ENCODE measurements around the gene SHPK. TPM values are rescaled to one million over a fixed set of nuclear protein-coding genes. Genes with fewer than 3 reads are reported as not detected.

The SHPK gene
- total RNA-seq, 2 donors from 2014 or later, result 13.6 to 25.5 TPM

GRCh38 chr17:3576970-3577369, 59.1 kb downstream of the SHPK start:
- no peaks in the 10 kb centered on the region for H3K9me3 ChIP-seq
- no peak overlapping the region for H3K27ac ChIP-seq
- no peak overlapping the region for H3K4me3 ChIP-seq
- H3K27me3 ChIP-seq (replicated peaks; ENCODE audit: insufficient read depth), result no peaks in the 10 kb centered on the region
- TF ChIP-seq POLR2AphosphoS5 (IDR thresholded peaks at IDR 0.05) (no peak), CTCF (IDR thresholded peaks at IDR 0.05) (no peak), POLR2A (IDR thresholded peaks at IDR 0.05) (no peak)
- H3K36me3 ChIP-seq, result no peaks in the 10 kb centered on the region
- DNase-seq (ENCODE audit: low spot score), result no peak
- WGBS, result 83% methylated on average over 11 of the region's 11 CpGs
- intact Hi-C loops (cut with DNase I), result no loop called here
- no peaks in the 10 kb centered on the region for H3K4me1 ChIP-seq (replicated peaks)

GRCh38 chr17:3575511-3575910, 60.5 kb downstream of the SHPK start:
- Histone ChIP-seq H3K4me3 (no peak overlapping the region), H3K4me1 (replicated peaks) (no peaks in the 10 kb centered on the region), H3K9me3 (no peaks in the 10 kb centered on the region), H3K36me3 (no peaks in the 10 kb centered on the region), H3K27ac (no peak overlapping the region), H3K27me3 (replicated peaks; ENCODE audit: insufficient read depth) (no peaks in the 10 kb centered on the region)
- TF ChIP-seq POLR2A (IDR thresholded peaks at IDR 0.05) (no peak), CTCF (IDR thresholded peaks at IDR 0.05) (no peak), POLR2AphosphoS5 (IDR thresholded peaks at IDR 0.05) (no peak)
- intact Hi-C loops (cut with DNase I), result no loop called here
- DNase-seq (ENCODE audit: low spot score), result no peak
- 53% methylated on average over 5 of the region's 5 CpGs for WGBS

GRCh38 chr17:3574231-3574630, 61.8 kb downstream of the SHPK start:
- no peaks in the 10 kb centered on the region for H3K36me3 ChIP-seq
- no peak overlapping the region for H3K4me3 ChIP-seq
- H3K27me3 ChIP-seq (replicated peaks; ENCODE audit: insufficient read depth), result no peaks in the 10 kb centered on the region
- DNase-seq (ENCODE audit: low spot score), result no peak
- H3K9me3 ChIP-seq, result no peaks in the 10 kb centered on the region
- no peaks in the 10 kb centered on the region for H3K4me1 ChIP-seq (replicated peaks)
- TF ChIP-seq POLR2A (IDR thresholded peaks at IDR 0.05), result no peak
- no peak for TF ChIP-seq POLR2AphosphoS5 (IDR thresholded peaks at IDR 0.05)
- no peak for TF ChIP-seq CTCF (IDR thresholded peaks at IDR 0.05)
- no peak overlapping the region for H3K27ac ChIP-seq
- 94% methylated on average over 7 of the region's 7 CpGs for WGBS
- intact Hi-C loops (cut with DNase I), result no loop called here

GRCh38 chr17:3573246-3574100, 62.6 kb downstream of the SHPK start:
- Histone ChIP-seq H3K36me3 (no peaks in the 10 kb centered on the region), H3K4me3 (no peak overlapping the region), H3K27ac (no peak overlapping the region), H3K27me3 (replicated peaks; ENCODE audit: insufficient read depth) (no peaks in the 10 kb centered on the region), H3K4me1 (replicated peaks) (no peaks in the 10 kb centered on the region), H3K9me3 (no peaks in the 10 kb centered on the region)
- TF ChIP-seq CTCF (IDR thresholded peaks at IDR 0.05), result no peak
- TF ChIP-seq POLR2A (IDR thresholded peaks at IDR 0.05), result no peak
- no peak for TF ChIP-seq POLR2AphosphoS5 (IDR thresholded peaks at IDR 0.05)
- intact Hi-C loops (cut with DNase I), result no loop called here
- no peak for DNase-seq (ENCODE audit: low spot score)
- 84% methylated on average over 20 of the region's 22 CpGs for WGBS

GRCh38 chr17:3572231-3572630, 63.8 kb downstream of the SHPK start:
- Histone ChIP-seq H3K27ac (no peak overlapping the region), H3K27me3 (replicated peaks; ENCODE audit: insufficient read depth) (no peaks in the 10 kb centered on the region), H3K4me3 (no peak overlapping the region), H3K4me1 (replicated peaks) (no peaks in the 10 kb centered on the region), H3K36me3 (no peaks in the 10 kb centered on the region), H3K9me3 (no peaks in the 10 kb centered on the region)
- TF ChIP-seq POLR2A (IDR thresholded peaks at IDR 0.05) (no peak), CTCF (IDR thresholded peaks at IDR 0.05) (no peak)
- WGBS, result 79% methylated on average over 3 of the region's 7 CpGs
- DNase-seq (ENCODE audit: low spot score), result no peak
- intact Hi-C loops (cut with DNase I), result no loop called here

Data from prostate gland (tissue), 2 donors.